Smooth muscle cell (in vitro differentiated cells): ENCODE data around the gene BTG4. TPM values are rescaled to one million over a fixed set of nuclear protein-coding genes. Genes with fewer than 3 reads are reported as not detected.

ENCODE experiments used
- DNase-seq: peaks from one replicate; lab custom pipeline; 2025; ENCODE audit not compliant: unreplicated experiment; lab: John Stamatoyannopoulos, UW
- H2AFZ ChIP-seq: fragments of 200-600 bp; sonication (generic); 2 replicates; pipeline ENCODE4 v1.6.0; 2016; ENCODE audit warnings: antibody characterized with exemption, low read depth, mild to moderate bottlenecking
- H3F3A ChIP-seq: fragments of 200-600 bp; sonication (generic); 2 replicates; pipeline ENCODE4 v1.6.0; 2017; ENCODE audit warnings: antibody characterized with exemption, low read depth
- H3K27ac ChIP-seq: fragments of 200-600 bp; sonication (generic); 2 replicates; pipeline ENCODE4 v1.5.1; 2016; ENCODE audit warnings: low read depth, mild to moderate bottlenecking
- H3K27me3 ChIP-seq: fragments of 200-600 bp; sonication (generic); 2 replicates; pipeline ENCODE4 v1.6.1; 2016; ENCODE audit warnings: low read depth, mild to moderate bottlenecking
- H3K36me3 ChIP-seq: fragments of 200-600 bp; sonication (generic); 2 replicates; pipeline ENCODE4 v1.5.1; 2016; ENCODE audit warnings: low read depth
- H3K4me1 ChIP-seq: fragments of 200-600 bp; sonication (generic); 2 replicates; pipeline ENCODE4 v1.5.1; 2016; ENCODE audit warnings: low read depth
- H3K4me2 ChIP-seq: fragments of 200-600 bp; sonication (generic); 2 replicates; pipeline ENCODE4 v1.6.0; 2016; ENCODE audit warnings: mild to moderate bottlenecking
- H3K4me3 ChIP-seq: fragments of 200-600 bp; sonication (generic); 2 replicates; pipeline ENCODE4 v1.5.1; 2016; ENCODE audit warnings: mild to moderate bottlenecking
- H3K79me2 ChIP-seq: fragments of 200-600 bp; sonication (generic); 2 replicates; pipeline ENCODE4 v1.6.0; 2016; ENCODE audit warnings: low read depth, mild to moderate bottlenecking
- H3K9ac ChIP-seq: fragments of 200-600 bp; sonication (generic); 2 replicates; pipeline ENCODE4 v1.6.0; 2016; ENCODE audit warnings: low read depth
- H3K9me3 ChIP-seq: fragments of 200-600 bp; sonication (generic); replicated peaks from 2 replicates; pipeline ENCODE4 v1.5.1; 2016; ENCODE audit warnings: low read depth
- H4K20me1 ChIP-seq: fragments of 200-600 bp; sonication (generic); 2 replicates; pipeline ENCODE4 v1.6.0; 2016; ENCODE audit warnings: low read depth
- WGBS: methylation state at CpG from one replicate; pipeline ENCODE4 v1.1.7; 2016; ENCODE audit warnings: low lambda C conversion rate; 5-methylcytosine and 5-hydroxymethylcytosine counted together
- polyA plus RNA-seq: library from polyadenylated mRNA; unstranded; fragments of >200 nt; fragmentation: Nextera tagmentation; extraction: Ambion mirVana; gene quantifications from 2 replicates; pipeline ENCODE4 v1.2.1, GENCODE V29; 2016
- total RNA-seq: library from RNA; depleted of rRNA; stranded (reverse); fragments of >200 nt; gene quantifications from 2 replicates; pipeline ENCODE4 v1.2.3, GENCODE V29; 2014
- TF ChIP-seq, protein P1 (sequence below): fragments of 200-600 bp; sonication (generic); IDR thresholded peaks from 2 replicates; pipeline ENCODE4 v1.5.1; 2017; ENCODE audit warnings: borderline replicate concordance, mild to moderate bottlenecking, antibody characterized with exemption; ENCODE audit not compliant: insufficient read depth, poor library complexity, severe bottlenecking

BTG4 gene
- total and polyA plus RNA-seq, 2 experiments from 2014 or later: 0.21 TPM; not detected in 1

DNA sequence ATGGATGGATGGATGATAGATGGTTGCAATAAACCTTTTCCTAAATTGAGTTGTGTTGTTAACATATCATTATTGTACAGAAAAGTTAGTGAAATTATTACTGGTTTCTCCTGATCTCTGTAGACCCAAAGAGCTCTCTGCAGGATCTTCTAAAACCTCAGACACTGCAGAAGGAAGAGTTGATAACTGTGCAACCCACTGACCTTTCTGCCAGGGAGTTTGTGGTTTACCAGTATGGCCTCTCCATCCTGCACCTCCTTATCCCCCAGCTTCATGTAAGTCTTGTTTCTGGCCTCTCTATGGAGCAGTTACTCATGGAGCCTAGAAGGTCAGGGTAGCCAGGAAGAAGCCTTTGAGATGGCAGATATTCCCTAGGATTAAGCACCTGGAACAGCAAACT, 45.6 kb downstream of the BTG4 start:
- no peak for DNase-seq
- Histone ChIP-seq H3K4me1 (peaks cover 12% of the 10 kb centered on the region), H3K9ac (no peak overlapping the region), H3K9me3 (no peaks in the 10 kb centered on the region), H4K20me1 (no peaks in the 10 kb centered on the region), H3K36me3 (no peaks in the 10 kb centered on the region), H3K4me2 (no peak overlapping the region), H3K27me3 (no peaks in the 10 kb centered on the region), H2AFZ (no peak overlapping the region), H3F3A (no peaks in the 10 kb centered on the region), H3K27ac (no peak overlapping the region), H3K79me2 (no peaks in the 10 kb centered on the region), H3K4me3 (no peak overlapping the region)
- TF ChIP-seq, protein P1, sequence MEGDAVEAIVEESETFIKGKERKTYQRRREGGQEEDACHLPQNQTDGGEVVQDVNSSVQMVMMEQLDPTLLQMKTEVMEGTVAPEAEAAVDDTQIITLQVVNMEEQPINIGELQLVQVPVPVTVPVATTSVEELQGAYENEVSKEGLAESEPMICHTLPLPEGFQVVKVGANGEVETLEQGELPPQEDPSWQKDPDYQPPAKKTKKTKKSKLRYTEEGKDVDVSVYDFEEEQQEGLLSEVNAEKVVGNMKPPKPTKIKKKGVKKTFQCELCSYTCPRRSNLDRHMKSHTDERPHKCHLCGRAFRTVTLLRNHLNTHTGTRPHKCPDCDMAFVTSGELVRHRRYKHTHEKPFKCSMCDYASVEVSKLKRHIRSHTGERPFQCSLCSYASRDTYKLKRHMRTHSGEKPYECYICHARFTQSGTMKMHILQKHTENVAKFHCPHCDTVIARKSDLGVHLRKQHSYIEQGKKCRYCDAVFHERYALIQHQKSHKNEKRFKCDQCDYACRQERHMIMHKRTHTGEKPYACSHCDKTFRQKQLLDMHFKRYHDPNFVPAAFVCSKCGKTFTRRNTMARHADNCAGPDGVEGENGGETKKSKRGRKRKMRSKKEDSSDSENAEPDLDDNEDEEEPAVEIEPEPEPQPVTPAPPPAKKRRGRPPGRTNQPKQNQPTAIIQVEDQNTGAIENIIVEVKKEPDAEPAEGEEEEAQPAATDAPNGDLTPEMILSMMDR: no peak

DNA sequence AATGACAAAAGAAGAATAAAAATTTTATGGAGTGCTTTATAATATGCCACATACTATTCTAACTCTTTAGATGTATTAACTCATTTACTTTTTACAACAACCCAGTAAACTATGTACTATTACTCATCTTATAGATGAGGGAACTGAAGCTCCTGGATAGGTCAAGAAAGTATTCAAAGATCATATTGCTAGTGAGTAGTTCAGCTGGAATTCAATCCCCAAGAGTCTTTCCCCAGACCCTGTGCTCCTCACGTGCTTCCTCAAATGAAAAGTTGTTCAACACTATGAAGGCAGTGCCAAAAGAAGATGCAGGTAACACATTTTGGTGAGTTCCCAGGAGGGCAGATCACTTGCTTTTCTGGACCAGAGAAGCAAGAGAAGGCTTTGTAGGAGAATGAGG, 46.8 kb downstream of the BTG4 start:
- Histone ChIP-seq H3K9me3 (no peaks in the 10 kb centered on the region), H3K4me2 (no peak overlapping the region), H3K9ac (no peak overlapping the region), H3K36me3 (no peaks in the 10 kb centered on the region), H3K27ac (no peak overlapping the region), H3K27me3 (no peaks in the 10 kb centered on the region), H3K4me3 (no peak overlapping the region), H2AFZ (no peak overlapping the region), H4K20me1 (no peaks in the 10 kb centered on the region), H3K79me2 (no peaks in the 10 kb centered on the region), H3K4me1 (peaks cover 12% of the 10 kb centered on the region), H3F3A (no peaks in the 10 kb centered on the region)
- TF ChIP-seq, protein P1: no peak
- no peak for DNase-seq
- WGBS: 30% methylated on average over 1 of the region's 1 CpG

DNA sequence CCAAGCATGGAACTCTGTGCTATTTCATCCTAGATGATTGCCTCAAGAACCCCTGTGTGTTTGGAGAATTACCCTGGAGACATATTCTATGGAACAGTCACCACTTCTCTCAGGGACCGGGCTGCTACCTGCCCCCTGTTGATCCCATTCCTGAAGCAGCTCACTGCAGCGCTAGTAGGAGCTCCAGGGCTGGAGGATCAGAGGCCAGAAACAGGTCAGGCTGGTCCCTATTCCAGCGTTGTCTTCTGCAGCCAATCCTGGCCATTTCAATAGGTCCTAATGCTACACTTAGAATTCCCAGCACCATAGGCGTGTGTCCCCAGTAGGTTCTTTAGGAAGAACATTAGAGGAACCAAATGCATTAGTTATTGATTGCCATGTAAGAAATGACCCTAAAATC, 48.9 kb downstream of the BTG4 start:
- H3K4me1 ChIP-seq: no peaks in the 10 kb centered on the region
- H3K27ac ChIP-seq: no peak overlapping the region
- WGBS: 97% methylated on average over 4 of the region's 4 CpGs
- TF ChIP-seq, protein P1: no peak
- no peak overlapping the region for H3K4me2 ChIP-seq
- H3K4me3 ChIP-seq: no peak overlapping the region
- H3K79me2 ChIP-seq: no peaks in the 10 kb centered on the region
- no peaks in the 10 kb centered on the region for H3F3A ChIP-seq
- H3K27me3 ChIP-seq: no peaks in the 10 kb centered on the region
- no peaks in the 10 kb centered on the region for H3K9me3 ChIP-seq
- H3K36me3 ChIP-seq: no peaks in the 10 kb centered on the region
- no peak for DNase-seq
- H3K9ac ChIP-seq: no peak overlapping the region
- H2AFZ ChIP-seq: no peak overlapping the region
- H4K20me1 ChIP-seq: no peaks in the 10 kb centered on the region

DNA sequence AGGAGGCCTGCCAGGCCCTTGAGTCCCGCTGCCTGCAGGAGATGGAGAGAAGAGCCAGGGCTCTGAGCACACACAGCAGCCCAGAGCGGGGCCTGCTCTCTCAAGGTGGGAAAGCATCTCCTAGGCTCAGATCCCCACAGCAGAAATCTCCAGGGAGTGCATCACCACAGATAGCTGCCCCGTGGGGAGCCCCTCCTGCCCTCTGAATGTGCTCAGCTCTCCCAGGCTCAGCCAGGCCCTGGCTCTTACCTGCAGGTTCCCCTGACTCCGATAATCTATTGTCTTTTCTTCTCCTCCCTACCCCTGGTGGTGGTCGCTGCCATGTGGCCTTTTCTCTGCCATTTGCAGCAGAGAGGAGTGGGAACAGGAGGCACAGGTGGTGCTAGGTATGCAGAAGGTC, 49.9 kb downstream of the BTG4 start:
- WGBS: 82% methylated on average over 5 of the region's 5 CpGs
- TF ChIP-seq, protein P1: no peak
- no peaks in the 10 kb centered on the region for H4K20me1 ChIP-seq
- H3K9me3 ChIP-seq: no peaks in the 10 kb centered on the region
- H3K4me2 ChIP-seq: no peak overlapping the region
- H3F3A ChIP-seq: no peaks in the 10 kb centered on the region
- H3K27ac ChIP-seq: no peak overlapping the region
- DNase-seq: no peak
- H3K4me3 ChIP-seq: no peak overlapping the region
- H2AFZ ChIP-seq: no peak overlapping the region
- H3K27me3 ChIP-seq: no peaks in the 10 kb centered on the region
- H3K79me2 ChIP-seq: no peaks in the 10 kb centered on the region
- H3K36me3 ChIP-seq: no peaks in the 10 kb centered on the region
- no peaks in the 10 kb centered on the region for H3K4me1 ChIP-seq
- H3K9ac ChIP-seq: no peak overlapping the region
